GM13976 (cell line): ENCODE measurements around the gene TLCD2.

Experiments used
- DNase-seq: peaks from one replicate; pipeline ENCODE4 v3.0.0; 2012; ENCODE audit warnings: low spot score
- in situ Hi-C: fragments of 300-500 bp; cut with MboI; formaldehyde crosslinking; loops from one replicate; pipeline ENCODE4 v1.12.0; 2022; ENCODE audit warnings: low sequenced_read_pairs, mixed read lengths, inconsistent platforms; ENCODE audit not compliant: unreplicated experiment
- TF ChIP-seq, protein P1 (sequence below): IDR thresholded peaks from 2 replicates; pipeline ENCODE4 v1.5.1; 2012; ENCODE audit warnings: borderline replicate concordance, mild to moderate bottlenecking; ENCODE audit not compliant: insufficient read depth; ENCODE audit errors: extremely low read depth, missing control alignments, control extremely low read depth

Gene TLCD2

DNA sequence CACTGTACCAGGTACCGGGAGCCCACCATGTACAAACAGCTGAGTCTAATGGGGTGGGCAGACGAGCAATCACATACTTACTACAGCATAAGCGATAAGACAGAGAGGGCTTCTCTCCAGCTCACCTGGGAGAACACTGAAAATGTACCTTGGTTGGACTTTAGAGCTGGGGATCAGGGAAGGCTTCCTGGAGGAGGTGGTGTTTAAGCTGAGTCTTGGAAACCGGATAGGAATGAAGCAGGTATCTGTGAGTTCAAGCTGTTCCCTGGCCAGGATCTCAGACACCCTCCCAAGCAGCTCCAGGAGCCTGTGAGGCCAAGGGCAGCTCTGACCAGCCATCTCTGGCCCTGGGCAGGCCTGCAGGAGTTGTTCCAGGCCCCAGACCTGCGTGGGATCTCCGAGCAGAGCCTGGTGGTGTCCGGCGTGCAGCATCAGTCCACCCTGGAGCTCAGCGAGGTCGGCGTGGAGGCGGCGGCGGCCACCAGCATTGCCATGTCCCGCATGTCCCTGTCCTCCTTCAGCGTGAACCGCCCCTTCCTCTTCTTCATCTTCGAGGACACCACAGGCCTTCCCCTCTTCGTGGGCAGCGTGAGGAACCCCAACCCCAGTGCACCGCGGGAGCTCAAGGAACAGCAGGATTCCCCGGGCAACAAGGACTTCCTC is 43.7 kb upstream of the TLCD2 start:
- no peak for DNase-seq
- in situ Hi-C loops, result no loop called here
- TF ChIP-seq, protein P1, sequence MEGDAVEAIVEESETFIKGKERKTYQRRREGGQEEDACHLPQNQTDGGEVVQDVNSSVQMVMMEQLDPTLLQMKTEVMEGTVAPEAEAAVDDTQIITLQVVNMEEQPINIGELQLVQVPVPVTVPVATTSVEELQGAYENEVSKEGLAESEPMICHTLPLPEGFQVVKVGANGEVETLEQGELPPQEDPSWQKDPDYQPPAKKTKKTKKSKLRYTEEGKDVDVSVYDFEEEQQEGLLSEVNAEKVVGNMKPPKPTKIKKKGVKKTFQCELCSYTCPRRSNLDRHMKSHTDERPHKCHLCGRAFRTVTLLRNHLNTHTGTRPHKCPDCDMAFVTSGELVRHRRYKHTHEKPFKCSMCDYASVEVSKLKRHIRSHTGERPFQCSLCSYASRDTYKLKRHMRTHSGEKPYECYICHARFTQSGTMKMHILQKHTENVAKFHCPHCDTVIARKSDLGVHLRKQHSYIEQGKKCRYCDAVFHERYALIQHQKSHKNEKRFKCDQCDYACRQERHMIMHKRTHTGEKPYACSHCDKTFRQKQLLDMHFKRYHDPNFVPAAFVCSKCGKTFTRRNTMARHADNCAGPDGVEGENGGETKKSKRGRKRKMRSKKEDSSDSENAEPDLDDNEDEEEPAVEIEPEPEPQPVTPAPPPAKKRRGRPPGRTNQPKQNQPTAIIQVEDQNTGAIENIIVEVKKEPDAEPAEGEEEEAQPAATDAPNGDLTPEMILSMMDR, result no peak

DNA sequence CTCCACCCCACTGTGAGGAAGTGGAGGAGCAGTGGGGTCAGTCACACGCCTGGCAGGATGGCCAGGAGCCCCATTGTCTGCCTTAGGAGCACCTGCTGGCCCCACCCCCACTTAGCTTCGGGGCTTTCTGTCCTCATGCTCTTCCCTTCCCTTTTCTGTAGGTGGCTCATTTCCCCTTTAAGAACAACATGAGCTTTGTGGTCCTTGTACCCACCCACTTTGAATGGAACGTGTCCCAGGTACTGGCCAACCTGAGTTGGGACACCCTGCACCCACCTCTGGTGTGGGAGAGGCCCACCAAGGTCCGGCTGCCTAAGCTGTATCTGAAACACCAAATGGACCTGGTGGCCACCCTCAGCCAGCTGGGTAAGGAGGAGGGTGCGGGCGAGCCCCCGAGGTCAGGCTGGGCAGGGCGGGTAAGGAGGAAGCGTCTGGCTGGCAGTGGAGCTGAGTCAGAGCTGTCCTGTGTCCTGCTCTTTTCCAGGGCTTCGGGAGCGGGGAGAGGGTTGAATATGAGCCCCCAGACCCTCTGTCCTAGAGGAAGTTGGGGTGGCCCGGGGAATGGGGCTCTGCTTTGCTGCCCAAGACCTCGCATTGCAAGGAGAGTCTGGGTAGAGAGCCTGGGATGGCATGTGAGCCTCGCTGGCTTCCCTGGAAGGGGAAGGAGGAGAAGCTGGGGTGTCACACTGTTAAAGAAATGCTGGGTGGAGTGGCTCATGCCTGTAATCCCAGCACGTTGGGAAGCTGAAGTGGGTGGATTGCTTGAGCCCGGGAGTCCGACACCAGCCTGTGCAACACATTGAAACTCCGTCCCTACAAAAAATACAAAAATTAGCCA is 42.5 kb upstream of the TLCD2 start:
- DNase-seq, result peak; percentile 71
- in situ Hi-C loops, result no loop called here
- TF ChIP-seq, protein P1, result no peak

DNA sequence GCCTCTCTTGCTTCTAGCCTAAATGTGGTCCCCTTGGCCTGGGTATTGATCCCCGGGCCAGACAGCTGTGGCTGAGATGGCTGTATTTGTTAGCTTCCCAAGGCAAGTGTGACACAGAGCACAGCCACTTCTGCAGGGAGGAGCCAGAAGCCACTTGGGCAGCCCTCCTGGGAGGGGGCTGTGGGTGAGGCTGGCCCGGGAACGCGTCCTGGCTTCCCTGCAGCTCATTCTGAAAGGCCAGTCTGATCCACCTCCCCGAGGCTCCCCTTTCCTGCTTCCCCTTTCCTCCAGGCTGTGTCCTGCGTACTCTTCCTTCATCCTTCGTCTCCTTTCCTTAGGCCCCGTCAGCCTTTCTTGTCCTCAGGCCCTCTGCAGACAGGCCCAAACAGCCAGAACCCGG is 40.5 kb upstream of the TLCD2 start:
- in situ Hi-C loops, result no loop called here
- DNase-seq, result no peak
- TF ChIP-seq, protein P1, result no peak

DNA sequence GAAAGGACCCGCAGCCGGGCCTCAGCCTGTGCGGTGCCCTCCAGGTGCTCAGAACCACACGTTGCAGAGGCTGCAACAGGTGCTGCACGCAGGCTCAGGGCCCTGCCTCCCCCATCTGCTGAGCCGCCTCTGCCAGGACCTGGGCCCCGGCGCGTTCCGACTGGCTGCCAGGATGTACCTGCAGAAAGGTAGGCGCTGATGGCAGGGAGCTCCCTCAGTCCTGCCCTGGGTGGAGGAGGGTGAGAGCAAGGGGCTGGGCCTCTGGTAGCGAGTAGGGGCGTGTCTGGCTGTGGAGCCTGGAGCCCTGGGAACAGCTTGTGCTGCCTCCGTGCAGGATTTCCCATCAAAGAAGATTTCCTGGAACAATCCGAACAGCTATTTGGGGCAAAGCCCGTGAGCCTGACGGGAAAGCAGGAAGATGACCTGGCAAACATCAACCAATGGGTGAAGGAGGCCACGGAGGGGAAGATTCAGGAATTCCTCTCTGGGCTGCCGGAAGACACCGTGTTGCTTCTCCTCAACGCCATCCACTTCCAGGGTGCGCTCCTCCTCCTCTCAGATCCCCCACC is 36.9 kb upstream of the TLCD2 start:
- TF ChIP-seq, protein P1, result no peak
- DNase-seq, result no peak

DNA sequence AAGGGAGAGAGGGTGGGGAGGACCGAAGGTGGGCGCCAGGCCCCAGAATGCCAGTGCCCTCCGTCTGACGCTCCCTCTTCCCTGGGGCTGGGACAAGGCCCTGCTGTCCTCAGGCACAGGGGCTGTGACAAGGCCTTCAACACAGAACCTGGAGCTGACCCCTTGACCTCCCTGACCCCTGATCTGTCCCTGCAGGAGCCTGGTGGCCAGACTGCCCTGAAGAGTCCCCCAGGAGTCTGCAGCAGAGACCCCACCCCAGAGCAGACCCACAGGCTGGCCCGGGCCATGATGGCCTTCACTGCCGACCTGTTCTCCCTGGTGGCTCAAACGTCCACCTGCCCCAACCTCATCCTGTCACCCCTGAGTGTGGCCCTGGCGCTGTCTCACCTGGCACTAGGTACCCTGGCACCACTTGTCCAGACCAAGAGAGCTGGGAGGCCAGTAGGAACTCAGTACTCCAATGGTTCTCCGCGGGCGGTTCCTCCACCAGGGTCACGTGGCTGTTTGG is 35.4 kb upstream of the TLCD2 start:
- TF ChIP-seq, protein P1, result no peak
- DNase-seq, result no peak
- in situ Hi-C loops, result no loop called here

More for the DNA sequence above, 36.9 kb upstream of the TLCD2 start:
- in situ Hi-C loops, result no loop called here

DNA sequence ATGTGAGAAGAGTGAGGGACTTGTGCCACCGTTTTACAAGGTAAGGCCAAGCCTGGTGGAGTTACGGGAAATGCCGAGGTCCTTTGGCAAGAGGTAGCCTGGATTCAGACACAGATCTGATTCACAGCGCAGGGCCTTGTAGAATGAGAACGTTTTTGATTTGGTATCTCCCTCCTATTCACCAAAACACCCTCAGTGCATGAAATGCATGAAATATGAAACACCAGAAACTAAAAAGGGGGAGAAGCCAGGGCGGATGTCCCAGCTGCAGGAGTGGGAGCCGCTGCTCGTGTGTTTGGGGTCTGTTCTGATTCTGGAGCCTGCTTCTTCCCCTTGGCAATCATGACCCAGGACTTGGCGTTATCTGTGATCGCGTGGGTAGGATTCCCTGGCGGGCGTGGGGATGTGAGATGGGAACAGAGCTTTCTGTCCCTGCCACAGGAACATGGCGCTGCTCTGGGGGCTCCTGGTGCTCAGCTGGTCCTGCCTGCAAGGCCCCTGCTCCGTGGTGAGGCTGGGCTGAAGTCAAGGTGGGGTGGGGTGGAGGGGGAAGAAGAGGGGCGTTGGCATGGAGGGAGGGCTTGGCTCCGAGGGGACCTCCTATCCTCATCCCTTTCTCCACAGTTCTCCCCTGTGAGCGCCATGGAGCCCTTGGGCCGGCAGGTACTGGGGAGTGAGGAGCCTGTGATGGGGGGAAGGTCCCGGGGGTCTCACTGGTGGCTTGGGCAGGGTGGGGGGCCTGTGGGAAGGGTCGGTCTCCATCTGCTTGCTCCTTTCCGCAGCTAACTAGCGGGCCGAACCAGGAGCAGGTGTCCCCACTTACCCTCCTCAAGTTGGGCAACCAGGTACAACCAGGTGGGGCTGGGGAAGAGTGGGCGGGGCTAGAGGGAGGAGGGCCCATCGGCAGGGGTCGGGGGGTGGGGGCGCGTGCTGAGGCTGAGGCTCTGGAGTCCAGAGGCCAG is 34.7 kb upstream of the TLCD2 start:
- TF ChIP-seq, protein P1, result no peak
- in situ Hi-C loops, result no loop called here
- DNase-seq, result no peak
